HG03442 (cell line): ENCODE results near the gene TIE1.
"Not testable (repeated sequence)": the region's sequence is repeated elsewhere in the genome, so short reads cannot be mapped to it uniquely, and the experiment has no call there.

ENCODE experiments used
- ATAC-seq: cut with Tn5 transposase; IDR thresholded peaks from one replicate; pipeline ENCODE4 v1.9.1; 2021; ENCODE audit warnings: mild to moderate bottlenecking, moderate library complexity; ENCODE audit not compliant: unreplicated experiment

The TIE1 gene

DNA sequence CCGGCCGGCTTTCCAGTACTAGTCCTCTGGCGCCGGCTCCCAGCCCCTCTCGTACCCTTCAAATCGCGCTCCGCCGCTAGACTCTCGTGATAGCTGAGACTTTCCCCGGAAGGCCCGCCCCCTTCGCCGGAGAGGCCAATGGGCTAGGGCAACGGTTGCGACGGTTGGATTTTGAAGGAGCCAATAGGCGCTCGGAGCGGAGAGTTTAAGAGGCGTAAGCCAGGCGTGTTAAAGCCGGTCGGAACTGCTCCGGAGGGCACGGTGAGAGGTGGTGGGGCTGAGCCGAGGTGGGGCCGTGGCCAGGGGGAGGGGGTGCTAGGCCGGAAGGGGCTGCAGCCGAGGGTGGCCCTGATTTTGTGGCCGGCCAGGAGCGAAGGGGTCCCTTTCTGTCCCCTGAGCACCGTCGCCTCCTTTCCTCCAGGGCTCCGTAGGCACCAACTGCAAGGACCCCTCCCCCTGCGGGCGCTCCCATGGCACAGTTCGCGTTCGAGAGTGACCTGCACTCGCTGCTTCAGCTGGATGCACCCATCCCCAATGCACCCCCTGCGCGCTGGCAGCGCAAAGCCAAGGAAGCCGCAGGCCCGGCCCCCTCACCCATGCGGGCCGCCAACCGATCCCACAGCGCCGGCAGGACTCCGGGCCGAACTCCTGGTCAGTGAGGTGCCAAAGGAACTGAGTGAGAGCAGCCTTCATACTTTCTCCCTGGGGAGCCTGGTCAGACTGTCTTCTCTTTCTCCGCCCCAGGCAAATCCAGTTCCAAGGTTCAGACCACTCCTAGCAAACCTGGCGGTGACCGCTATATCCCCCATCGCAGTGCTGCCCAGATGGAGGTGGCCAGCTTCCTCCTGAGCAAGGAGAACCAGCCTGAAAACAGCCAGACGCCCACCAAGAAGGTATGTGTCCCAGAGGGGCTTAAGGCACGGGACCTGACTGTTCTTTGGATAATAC is 58.2 kb downstream of the TIE1 start, which contains the start of gene CDC20:
Gene CDC20, plus strand, starts transcription at position 236 of the 948 bp plus-strand sequence. Its CDS starts 235 bp downstream, at position 471.
- ATAC-seq: peak; percentile 91

DNA sequence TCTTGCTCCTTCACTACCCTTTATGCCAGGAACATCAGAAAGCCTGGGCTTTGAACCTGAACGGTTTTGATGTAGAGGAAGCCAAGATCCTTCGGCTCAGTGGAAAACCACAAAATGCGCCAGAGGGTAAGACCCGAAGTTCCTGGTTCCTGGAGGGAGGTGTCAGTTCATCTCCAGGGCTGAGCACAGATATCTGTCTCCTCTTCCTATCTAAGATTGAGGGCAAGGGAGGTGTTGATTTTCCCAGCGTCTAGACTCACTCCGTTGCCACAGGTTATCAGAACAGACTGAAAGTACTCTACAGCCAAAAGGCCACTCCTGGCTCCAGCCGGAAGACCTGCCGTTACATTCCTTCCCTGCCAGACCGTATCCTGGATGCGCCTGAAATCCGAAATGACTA is 58.9 kb downstream of the TIE1 start:
- no peak for ATAC-seq

DNA sequence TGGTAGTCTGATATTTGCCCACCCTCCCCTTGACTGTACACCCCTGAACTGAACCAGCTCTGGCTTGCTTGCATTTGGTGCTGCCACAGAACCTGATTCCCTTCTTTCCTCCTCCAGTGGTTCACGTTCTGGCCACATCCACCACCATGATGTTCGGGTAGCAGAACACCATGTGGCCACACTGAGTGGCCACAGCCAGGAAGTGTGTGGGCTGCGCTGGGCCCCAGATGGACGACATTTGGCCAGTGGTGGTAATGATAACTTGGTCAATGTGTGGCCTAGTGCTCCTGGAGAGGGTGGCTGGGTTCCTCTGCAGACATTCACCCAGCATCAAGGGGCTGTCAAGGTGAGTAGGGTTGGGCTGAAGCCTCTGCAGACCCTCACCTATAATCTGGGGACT is 59.8 kb downstream of the TIE1 start:
- ATAC-seq: no peak

DNA sequence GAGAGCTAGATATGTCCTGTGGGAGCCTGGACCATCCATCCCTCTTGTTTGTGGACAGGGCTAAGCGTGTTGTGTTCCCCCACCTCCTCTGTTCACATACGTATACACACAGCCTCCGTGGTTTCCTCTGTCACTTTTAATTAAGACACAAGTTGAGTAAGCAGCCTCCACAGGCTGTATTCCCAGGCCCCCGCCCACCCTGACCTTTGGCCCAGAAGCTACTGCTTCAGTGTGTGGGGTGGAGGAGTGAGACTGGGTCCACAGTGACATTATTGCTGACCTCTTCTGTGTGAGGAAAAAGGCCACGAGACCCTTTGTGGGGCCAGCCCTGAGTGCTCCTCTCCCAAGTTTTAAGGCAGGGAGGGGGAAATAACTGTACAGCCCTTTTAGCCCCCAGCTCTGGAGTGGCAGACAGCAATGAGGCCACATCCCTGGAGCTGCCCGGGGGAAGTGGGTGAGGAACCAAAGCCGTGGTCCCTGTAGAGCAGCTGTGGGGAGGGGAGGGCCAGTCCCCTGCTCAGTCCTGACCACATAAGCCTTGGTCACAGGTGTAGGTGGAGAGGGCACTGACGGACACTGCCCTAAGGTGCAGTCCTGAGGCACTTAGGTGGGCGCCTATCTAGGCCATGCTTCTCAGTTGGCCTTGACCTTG is 62.6 kb downstream of the TIE1 start:
- ATAC-seq: no peak

DNA sequence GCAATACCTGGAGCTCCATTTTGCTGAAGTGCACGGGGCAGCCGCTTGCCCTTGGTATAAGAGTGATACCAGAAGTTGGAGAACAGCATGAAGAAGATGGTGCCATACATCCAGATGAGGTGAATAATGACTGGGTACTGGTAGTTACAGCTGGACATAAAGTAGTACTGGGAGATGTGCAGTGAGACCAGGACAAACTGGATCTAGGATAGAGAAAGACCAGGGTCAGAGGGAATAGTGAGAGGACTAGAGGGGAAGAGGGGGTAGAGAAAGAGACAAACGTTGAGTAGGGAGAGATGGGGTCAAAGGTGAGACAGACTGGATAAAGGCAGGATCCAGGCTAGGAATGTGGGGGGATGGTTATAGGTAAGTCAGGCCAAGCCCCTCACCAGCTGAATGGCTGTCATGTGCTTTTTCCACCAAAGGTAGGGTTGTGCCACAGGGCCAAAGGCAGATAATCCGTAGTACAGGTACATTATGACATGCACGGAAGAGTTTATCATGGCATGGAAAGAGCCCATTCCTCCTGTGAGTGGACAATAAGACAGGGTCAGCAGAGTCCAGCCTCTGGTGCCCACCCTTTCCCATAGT is 63.2 kb downstream of the TIE1 start:
- no peak for ATAC-seq

DNA sequence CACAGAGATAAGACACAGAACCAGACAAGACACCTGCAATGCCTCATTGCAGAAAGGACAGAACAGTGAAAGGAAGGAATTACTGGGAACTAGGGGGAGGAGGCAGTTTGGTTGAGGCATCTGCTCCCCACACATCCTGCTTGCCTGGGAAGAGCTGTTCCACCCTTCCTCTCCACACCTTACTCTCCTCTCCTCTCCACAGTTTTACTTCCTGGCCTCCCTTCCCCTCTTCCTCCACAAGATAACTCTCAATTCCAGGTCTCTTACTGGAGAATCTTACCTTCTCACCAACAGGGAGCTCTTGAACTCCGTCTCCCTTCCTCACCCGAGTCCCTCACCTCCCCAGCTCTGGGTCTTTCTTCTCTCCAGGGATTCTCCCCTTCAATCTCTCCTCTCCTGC is 64.9 kb downstream of the TIE1 start:
- ATAC-seq: no peak

DNA sequence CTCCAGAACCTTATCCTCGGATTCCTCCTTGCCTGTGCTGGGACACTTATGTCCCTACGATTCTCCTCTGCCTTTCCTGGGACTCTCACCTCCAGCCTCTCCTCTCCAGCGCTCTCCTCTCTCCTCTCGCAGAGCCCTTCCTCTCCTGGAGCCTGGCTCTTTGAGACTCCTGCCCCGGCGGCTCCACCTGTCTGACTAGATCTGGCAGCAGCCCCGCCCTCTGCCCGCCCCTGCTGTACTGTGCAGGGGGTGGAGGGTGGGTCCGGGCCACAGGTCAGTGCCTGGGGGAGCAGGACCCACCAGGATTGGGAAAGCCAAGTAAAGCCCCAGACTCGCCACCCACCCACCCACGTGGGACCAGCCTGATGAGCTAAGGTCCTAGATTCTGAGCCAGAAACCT is 65.4 kb downstream of the TIE1 start:
- no peak for ATAC-seq

DNA sequence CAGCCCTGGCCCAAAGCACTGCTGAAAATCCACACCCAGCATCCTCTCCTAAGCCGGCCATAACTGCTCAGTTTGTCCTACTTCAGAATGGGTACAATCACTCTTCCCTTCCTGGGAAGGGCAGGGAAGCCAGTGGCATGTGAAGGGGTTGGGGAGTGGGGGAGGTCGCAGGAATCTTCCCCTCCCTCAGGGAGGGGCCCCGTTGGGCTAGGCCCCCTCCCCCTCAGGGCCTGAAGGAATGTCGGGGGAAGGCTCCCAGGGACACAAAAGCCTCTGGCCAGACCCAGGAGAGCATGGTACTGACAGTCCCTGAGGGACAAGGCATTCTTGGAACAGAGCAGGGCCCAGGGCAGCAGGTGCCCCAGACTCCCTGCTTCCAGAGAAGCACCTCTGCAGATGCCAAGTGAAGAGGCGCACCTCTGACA is 65.8 kb downstream of the TIE1 start:
- ATAC-seq: no peak

DNA sequence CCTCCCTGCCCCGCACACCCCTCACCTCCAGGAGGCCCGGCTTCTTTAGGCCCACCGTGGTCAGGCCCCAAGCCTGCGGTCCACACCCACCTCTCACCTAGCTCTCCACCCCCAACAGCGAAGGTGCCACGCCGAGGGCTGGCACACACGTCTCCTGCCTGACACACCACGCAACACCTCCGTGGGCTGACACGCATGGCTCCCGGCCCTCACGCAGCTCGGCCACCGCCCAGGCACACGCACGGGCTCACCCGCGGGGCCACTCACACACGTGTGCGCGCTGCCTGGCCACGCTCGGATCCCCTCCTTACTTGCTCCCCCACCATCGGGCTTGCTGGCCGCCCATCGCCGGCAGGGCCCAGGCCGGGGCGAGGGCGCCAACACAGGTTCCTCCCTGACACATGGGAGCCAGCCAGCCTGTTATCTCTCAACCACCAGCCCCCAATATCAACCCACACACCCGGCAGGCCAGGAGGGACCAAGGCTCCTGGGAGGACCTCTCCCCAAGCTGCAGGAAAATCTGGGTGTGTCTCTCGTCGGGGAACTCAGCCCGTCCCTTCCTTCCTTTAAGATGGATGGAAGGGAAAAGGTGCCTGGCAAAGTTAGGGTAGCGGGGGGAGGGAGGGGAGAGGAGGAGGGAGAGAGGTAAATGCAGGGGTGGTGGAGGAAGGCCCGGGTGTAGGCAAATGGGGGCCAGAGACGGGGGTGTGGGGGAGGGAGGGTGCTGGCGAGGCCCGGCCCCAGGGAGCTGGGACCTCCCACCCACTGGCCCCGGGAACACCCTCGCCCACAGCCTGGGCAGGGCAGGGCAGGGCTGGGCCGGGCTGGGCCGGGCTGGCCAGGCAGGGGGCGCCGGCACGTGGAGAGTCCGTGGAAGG is 66.5 kb downstream of the TIE1 start:
- ATAC-seq: peak; percentile 40

DNA sequence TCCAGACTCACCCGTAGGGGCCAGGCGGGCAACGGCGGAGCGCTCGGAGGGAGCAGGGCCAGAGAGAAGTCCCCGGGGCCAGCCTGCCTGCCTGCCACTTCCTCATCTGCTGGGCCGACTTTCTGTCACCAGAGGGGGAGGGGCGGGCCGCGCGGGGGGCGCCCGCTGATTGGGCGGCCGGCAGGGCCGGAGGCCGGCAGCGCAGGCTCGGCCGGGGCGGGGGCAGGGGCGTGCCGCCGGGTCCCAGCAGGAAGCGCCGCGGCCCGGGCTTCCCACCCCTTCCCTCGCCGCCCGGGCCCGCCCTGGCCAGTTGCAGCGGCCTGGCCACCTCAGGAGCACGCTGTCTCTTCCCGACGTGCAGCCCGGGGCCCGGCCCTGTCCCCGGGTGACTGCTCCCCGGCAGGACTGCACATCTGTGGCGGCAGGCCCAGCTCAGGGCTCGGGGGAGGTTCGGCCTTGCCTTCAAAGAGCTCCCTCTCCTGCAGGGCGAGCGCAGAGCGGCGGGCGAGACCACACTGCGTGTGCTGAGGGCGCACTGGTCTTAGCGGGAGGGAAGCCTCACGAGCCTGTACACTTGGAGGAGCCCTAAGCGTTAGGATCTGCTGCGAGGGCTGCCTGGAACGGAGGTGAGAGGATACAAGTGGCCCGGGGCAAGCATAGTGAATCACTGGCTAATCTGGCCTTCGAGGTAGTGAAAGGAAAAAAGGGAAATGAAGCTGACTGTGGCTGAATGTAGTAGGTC is 67.3 kb downstream of the TIE1 start, which contains the start of gene ELOVL1:
Gene ELOVL1, minus strand, starts transcription at position 108 of the 742 bp plus-strand sequence. CDS start 2,402 bp downstream, outside the sequence.
- peak; percentile 67 for ATAC-seq

DNA sequence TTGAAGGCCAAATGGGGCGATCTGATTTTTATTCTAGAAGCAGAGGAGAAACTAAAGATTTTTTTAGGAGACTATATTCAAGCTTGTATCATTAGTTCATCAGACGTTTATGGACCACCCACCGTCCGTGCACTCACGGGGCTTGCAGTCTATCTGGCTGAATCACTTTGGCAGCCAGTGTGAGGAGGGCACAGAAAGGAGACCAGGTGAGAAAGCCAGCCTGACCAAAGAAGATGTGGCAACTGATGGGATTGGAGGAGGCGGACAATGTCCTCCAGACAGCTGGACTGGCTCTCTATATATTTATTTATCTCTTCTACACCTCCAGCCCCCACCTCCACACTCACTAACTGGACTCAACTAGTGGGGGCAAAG is 67.9 kb downstream of the TIE1 start:
- ATAC-seq: no peak

DNA sequence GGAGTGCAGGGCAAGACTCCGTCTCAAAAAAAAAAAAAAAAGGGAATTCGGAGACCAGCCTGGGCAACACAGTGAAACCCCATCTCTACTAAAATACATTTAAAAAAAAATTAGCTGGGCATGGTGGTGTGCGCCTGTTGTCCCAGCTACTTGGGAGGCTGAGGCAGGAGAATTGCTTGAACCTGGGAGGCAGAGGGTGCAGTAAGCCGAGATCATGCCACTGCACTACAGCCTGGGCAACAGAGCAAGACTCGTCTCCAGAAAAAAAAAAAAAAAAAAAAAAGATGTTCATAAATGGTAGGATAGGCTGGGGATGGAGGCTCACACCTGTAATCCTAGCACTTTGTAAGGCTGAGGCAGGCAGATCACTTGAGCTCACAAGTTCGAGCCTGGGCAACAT is 69.0 kb downstream of the TIE1 start:
- not testable (repeated sequence) for ATAC-seq

DNA sequence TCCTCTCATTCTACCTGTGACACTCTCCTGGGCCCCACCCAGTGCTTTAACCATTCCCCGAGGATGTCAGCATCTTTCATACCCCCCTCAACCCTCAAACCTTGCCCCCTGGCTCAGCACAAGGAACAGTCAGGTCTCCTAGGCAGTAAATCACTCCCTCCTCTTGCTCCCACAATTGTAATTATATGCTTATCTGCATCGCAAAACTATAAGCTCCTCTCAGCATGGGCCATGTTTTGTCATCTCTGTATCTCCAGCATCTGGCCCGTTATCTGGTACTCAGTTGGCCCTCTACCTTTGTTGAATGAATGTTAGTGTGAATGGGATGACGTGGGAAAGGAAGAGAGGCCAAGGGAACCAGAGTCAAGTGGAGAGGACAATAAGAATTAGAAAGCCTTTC is 69.8 kb downstream of the TIE1 start:
- no peak for ATAC-seq

DNA sequence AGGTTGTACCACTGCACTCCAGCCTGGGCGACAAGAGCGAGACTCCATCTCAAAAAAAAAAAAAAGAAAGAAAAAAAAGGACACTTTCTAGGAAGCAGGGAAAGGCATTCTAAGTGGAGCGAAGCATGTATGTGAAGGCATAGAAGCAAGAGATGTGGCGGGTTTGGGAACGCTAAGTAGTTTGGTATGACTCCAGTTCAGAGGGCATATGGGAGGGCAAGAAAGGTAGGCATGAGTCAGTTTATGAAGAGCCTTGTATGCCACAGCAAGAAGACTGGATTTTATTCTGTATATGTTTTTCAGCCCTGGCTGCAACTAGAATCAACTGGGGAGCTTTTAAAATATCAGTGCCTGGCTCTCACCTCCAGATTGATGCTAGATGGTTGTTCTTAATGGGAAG is 71.4 kb downstream of the TIE1 start:
- no peak for ATAC-seq
